Measurements from ENCODE around the gene MNAT1.

Gene MNAT1

GRCh38 chr14:60956632-60957031 is 222.1 kb downstream of the MNAT1 start:
- H3K36me3 ChIP-seq (ENCODE audit: control insufficient read depth, insufficient read depth, low read length) = no peaks in the 10 kb centered on the region
- H3K9ac ChIP-seq = no peak overlapping the region
- TF ChIP-seq, protein P1, sequence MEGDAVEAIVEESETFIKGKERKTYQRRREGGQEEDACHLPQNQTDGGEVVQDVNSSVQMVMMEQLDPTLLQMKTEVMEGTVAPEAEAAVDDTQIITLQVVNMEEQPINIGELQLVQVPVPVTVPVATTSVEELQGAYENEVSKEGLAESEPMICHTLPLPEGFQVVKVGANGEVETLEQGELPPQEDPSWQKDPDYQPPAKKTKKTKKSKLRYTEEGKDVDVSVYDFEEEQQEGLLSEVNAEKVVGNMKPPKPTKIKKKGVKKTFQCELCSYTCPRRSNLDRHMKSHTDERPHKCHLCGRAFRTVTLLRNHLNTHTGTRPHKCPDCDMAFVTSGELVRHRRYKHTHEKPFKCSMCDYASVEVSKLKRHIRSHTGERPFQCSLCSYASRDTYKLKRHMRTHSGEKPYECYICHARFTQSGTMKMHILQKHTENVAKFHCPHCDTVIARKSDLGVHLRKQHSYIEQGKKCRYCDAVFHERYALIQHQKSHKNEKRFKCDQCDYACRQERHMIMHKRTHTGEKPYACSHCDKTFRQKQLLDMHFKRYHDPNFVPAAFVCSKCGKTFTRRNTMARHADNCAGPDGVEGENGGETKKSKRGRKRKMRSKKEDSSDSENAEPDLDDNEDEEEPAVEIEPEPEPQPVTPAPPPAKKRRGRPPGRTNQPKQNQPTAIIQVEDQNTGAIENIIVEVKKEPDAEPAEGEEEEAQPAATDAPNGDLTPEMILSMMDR (IDR thresholded peaks at IDR 0.05) = no peak
- no peak overlapping the region for H2AFZ ChIP-seq
- no peaks in the 10 kb centered on the region for H3K4me1 ChIP-seq
- H3K4me2 ChIP-seq (ENCODE audit: low read length) = no peak overlapping the region
- H3K9me3 ChIP-seq (ENCODE audit: control insufficient read depth, low read length) = peaks cover 3% of the 10 kb centered on the region
- H3K27ac ChIP-seq = no peak overlapping the region
- no peaks in the 10 kb centered on the region for H3K27me3 ChIP-seq (ENCODE audit: control insufficient read depth, insufficient read depth, low read length)
- peaks cover 36% of the 10 kb centered on the region for H3K79me2 ChIP-seq
- no peak overlapping the region for H3K4me3 ChIP-seq (ENCODE audit: low read depth, low read length)

DNA sequence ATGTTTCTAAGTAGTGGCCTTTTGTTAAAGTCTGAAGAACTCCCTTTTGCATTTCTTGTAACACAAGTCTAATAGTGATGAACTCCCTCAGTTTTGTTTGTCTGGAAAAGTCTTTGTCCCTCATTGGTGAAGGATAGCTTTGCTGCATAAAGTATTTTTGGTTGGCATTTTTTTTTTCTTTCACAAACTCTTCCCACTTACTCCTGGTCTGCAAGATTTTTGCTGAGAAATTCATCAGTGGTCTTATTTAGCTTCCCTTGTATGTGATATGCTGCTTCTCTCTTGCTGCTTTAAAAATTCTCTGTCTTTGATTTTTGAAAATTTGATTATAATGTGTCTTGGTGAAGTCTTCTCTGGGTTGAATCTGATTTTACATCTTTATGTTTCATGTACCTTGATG is 223.6 kb downstream of the MNAT1 start:
- Histone ChIP-seq H3K4me1 (no peaks in the 10 kb centered on the region), H3K9me3 (ENCODE audit: control insufficient read depth, low read length) (peaks cover 3% of the 10 kb centered on the region)

GRCh38 chr14:60963761-60964160 is 229.2 kb downstream of the MNAT1 start:
- TF ChIP-seq, protein P1 (IDR thresholded peaks at IDR 0.05) = no peak
- Histone ChIP-seq H3K4me2 (ENCODE audit: low read length) (no peak overlapping the region), H3K79me2 (peaks cover 15% of the 10 kb centered on the region), H3K9me3 (ENCODE audit: control insufficient read depth, low read length) (no peaks in the 10 kb centered on the region), H3K9ac (no peak overlapping the region), H3K27ac (no peak overlapping the region), H3K36me3 (ENCODE audit: control insufficient read depth, insufficient read depth, low read length) (no peaks in the 10 kb centered on the region), H3K4me3 (ENCODE audit: low read depth, low read length) (no peak overlapping the region), H2AFZ (no peak overlapping the region), H3K4me1 (no peaks in the 10 kb centered on the region), H3K27me3 (ENCODE audit: control insufficient read depth, insufficient read depth, low read length) (no peaks in the 10 kb centered on the region)

More for the DNA sequence above, 223.6 kb downstream of the MNAT1 start:
- Histone ChIP-seq H3K4me3 (ENCODE audit: low read depth, low read length) (no peak overlapping the region), H3K4me2 (ENCODE audit: low read length) (no peak overlapping the region), H3K36me3 (ENCODE audit: control insufficient read depth, insufficient read depth, low read length) (no peaks in the 10 kb centered on the region), H2AFZ (no peak overlapping the region), H3K27ac (no peak overlapping the region), H3K9ac (no peak overlapping the region), H3K79me2 (peaks cover 30% of the 10 kb centered on the region), H3K27me3 (ENCODE audit: control insufficient read depth, insufficient read depth, low read length) (no peaks in the 10 kb centered on the region)
- TF ChIP-seq, protein P1 (IDR thresholded peaks at IDR 0.05) = no peak

DNA sequence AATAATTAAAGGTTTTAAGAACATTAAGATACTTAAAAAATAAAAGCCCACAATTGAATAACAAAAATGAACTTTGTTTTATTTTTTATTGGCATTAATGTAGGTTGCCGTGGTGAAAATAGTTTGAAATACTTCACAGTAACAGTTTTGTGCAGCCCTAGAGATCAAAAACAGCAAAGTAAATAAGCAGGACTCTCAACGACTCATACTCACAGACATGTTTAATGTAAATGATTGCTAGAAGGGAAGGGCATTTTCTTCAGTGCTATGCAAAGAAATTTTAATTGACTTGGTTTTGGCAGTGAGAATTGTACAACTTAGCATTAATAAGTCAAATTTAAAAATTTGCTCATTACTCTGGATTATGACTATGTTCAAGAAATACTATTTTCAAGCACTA is 230.3 kb downstream of the MNAT1 start:
- H3K27me3 ChIP-seq (ENCODE audit: control insufficient read depth, insufficient read depth, low read length) = no peaks in the 10 kb centered on the region
- TF ChIP-seq, protein P1 (IDR thresholded peaks at IDR 0.05) = no peak
- H3K79me2 ChIP-seq = peaks cover 11% of the 10 kb centered on the region
- H3K4me2 ChIP-seq (ENCODE audit: low read length) = no peak overlapping the region
- peaks cover under 1% of the 10 kb centered on the region for H3K4me1 ChIP-seq
- no peak overlapping the region for H2AFZ ChIP-seq
- H3K36me3 ChIP-seq (ENCODE audit: control insufficient read depth, insufficient read depth, low read length) = no peaks in the 10 kb centered on the region
- H3K9me3 ChIP-seq (ENCODE audit: control insufficient read depth, low read length) = no peaks in the 10 kb centered on the region
- H3K27ac ChIP-seq = no peak overlapping the region
- no peak overlapping the region for H3K9ac ChIP-seq
- no peak overlapping the region for H3K4me3 ChIP-seq (ENCODE audit: low read depth, low read length)

GRCh38 chr14:60965402-60965801 is 230.8 kb downstream of the MNAT1 start:
- H3K9me3 ChIP-seq (ENCODE audit: control insufficient read depth, low read length) = no peaks in the 10 kb centered on the region
- no peaks in the 10 kb centered on the region for H3K27me3 ChIP-seq (ENCODE audit: control insufficient read depth, insufficient read depth, low read length)
- TF ChIP-seq, protein P1 (IDR thresholded peaks at IDR 0.05) = no peak
- H3K4me1 ChIP-seq = peaks cover 5% of the 10 kb centered on the region
- no peak overlapping the region for H3K9ac ChIP-seq
- no peak overlapping the region for H3K4me3 ChIP-seq (ENCODE audit: low read depth, low read length)
- H3K36me3 ChIP-seq (ENCODE audit: control insufficient read depth, insufficient read depth, low read length) = no peaks in the 10 kb centered on the region
- no peak overlapping the region for H3K27ac ChIP-seq
- no peak overlapping the region for H2AFZ ChIP-seq
- no peak overlapping the region for H3K4me2 ChIP-seq (ENCODE audit: low read length)
- H3K79me2 ChIP-seq = peaks cover 11% of the 10 kb centered on the region
